GM12801 (cell line): Measurements from ENCODE around the gene UQCRFS1.

Experiments
- CTCF ChIP-seq: IDR thresholded peaks from one replicate; pipeline ENCODE4 v1.5.1; 2011; ENCODE audit warnings: control low read depth; ENCODE audit not compliant: insufficient read length; ENCODE audit errors: extremely low read depth

Gene UQCRFS1

DNA sequence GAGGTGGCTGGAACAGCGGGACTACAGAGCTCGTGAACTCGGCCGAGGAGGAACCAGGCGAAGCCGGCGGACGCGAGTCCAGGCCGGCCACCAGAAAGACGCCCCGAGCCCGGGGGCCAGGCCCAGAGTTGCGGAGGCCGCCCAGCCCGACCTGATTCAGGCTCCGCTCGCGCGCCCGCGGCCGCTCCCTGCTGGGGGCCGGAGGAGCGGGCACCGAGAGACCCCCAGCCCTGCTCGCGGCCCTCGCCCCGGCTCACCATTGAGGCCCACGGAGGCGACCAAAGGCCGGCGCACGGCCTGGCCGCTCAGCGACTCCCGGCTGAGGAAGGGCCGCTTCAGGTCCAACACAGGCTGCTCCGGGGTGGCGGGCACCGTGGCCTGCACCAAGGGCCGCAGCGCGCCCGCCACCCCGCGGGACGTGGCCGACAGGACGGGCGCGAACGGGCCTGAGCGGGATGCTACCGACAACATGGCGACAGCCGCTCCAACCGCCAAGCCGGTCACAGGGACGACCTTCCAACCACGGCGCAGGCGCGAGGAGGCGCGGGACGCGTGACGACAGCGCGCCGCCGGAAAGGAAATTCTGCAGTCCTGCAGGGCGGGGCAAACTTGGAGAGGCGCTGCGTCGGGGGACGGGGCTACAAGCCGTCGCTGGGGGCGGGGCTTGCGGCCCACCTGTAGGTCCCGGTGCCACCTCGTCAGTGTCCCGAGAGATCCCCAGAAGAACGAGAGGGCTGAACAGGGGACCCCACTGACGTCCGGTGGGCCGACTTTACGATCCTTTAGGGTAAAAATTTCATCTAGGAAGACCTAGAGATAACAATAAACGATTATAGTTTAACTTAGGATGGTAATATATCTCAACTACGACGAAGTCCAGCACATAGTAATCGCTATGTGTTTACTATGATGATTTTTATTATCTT, at the start of gene UQCRFS1:
UQCRFS1 (minus strand) TSS at position 504 of the 926 bp plus-strand sequence; CDS start at position 471, 33 bp downstream.
- no peak for TF ChIP-seq CTCF

- no peak for TF ChIP-seq CTCF
Measured at GRCh38 chr19:29262085-29262484, 49.1 kb upstream of the UQCRFS1 start.

DNA sequence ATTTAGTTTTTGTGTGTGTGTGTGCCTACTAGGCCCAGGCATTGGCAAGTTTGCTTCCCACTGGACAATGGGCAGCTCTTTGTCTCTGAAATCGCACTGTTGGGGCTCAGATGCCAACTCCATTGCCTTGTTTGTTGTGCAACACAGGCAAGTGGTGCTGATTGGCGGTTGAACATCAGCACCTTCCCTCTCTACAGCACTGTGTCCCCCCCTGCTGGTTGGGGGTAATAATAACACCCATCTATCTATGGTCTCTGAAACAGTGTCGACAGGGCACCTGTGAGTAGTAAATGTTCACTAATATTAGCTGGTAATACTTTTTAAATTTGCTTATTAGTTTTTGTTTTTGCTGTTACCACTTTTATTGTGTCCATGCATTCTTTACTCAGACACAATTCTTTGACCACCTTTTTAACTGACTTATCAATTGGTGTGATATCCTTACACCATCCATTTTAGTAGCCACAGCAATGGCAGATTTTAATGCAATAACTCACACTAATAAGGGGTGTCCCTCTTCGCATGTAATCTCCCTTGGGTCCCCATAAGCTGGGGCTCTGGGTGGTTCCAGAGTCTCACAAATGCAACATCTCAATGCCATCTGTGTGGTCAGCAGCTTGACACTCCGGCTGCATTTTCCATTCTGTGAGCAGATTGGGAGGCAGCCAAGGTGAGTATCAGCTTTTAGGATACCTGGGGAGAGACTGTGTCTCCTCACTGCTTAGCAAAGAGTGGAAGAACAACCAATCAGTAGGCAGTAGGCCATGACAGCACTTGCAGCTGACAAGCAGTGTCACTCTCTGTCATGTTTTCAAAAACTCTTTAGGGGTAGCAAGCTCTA, 47.7 kb upstream of the UQCRFS1 start:
- TF ChIP-seq CTCF, result no peak

- TF ChIP-seq CTCF, result no peak
Measured at GRCh38 chr19:29259867-29260281, 46.9 kb upstream of the UQCRFS1 start.

DNA sequence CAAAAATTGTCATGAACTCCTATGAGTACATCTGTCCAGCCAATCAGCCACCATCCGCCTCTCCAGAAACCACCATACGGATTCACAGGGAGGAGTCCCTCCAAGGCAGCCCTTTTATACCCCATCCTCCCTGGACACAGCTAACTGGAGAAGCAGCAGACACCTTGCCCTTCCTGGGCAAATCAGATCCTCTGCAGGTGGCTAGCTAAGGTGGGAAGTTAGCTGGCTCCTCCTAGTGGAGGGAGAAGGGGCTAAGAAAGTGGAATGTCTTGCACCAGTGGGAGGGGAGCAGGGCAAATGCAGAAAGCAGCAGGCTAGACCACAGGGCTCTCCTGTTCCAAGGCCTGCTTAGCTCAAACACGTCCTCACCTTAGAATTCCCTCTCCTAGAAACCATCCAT, 46.2 kb upstream of the UQCRFS1 start:
- TF ChIP-seq CTCF, result no peak

GRCh38 chr19:29256516-29256915, 43.6 kb upstream of the UQCRFS1 start:
- TF ChIP-seq CTCF, result no peak

- TF ChIP-seq CTCF, result no peak
Measured at GRCh38 chr19:29255912-29256311, 43.0 kb upstream of the UQCRFS1 start.
